ENCODE results near the gene ACOT6.

The ACOT6 gene

DNA sequence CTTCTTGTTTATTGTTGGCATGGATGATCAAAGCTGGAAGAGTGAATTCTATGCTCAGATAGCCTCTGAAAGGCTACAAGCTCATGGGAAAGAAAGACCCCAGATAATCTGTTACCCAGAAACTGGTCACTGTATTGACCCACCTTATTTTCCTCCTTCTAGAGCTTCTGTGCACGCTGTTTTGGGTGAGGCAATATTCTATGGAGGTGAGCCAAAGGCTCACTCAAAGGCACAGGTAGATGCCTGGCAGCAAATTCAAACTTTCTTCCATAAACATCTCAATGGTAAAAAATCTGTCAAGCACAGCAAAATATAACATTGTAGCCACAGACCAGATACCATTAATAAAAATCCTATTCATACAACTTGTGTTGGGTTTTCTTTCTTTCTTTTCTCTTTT lies 7.2 kb downstream of the ACOT6 start:
- no peak for ATAC-seq (ENCODE audit: low read depth)
- H3K36me3 ChIP-seq (ENCODE audit: low read depth), result no peaks in the 10 kb centered on the region
- no peak for DNase-seq (ENCODE audit: low spot score)
- no peak overlapping the region for H3K27ac ChIP-seq (ENCODE audit: poor library complexity, severe bottlenecking)
- TF ChIP-seq, protein P1, sequence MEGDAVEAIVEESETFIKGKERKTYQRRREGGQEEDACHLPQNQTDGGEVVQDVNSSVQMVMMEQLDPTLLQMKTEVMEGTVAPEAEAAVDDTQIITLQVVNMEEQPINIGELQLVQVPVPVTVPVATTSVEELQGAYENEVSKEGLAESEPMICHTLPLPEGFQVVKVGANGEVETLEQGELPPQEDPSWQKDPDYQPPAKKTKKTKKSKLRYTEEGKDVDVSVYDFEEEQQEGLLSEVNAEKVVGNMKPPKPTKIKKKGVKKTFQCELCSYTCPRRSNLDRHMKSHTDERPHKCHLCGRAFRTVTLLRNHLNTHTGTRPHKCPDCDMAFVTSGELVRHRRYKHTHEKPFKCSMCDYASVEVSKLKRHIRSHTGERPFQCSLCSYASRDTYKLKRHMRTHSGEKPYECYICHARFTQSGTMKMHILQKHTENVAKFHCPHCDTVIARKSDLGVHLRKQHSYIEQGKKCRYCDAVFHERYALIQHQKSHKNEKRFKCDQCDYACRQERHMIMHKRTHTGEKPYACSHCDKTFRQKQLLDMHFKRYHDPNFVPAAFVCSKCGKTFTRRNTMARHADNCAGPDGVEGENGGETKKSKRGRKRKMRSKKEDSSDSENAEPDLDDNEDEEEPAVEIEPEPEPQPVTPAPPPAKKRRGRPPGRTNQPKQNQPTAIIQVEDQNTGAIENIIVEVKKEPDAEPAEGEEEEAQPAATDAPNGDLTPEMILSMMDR (IDR thresholded peaks at IDR 0.05; ENCODE audit: poor library complexity, severe bottlenecking), result no peak
- H3K4me1 ChIP-seq (ENCODE audit: insufficient read depth, poor library complexity, severe bottlenecking), result no peaks in the 10 kb centered on the region
- H3K9me3 ChIP-seq (ENCODE audit: severe bottlenecking), result no peaks in the 10 kb centered on the region
- H3K27me3 ChIP-seq (ENCODE audit: insufficient read depth, poor library complexity, severe bottlenecking), result no peaks in the 10 kb centered on the region
- H3K4me3 ChIP-seq (ENCODE audit: severe bottlenecking), result no peak overlapping the region

DNA sequence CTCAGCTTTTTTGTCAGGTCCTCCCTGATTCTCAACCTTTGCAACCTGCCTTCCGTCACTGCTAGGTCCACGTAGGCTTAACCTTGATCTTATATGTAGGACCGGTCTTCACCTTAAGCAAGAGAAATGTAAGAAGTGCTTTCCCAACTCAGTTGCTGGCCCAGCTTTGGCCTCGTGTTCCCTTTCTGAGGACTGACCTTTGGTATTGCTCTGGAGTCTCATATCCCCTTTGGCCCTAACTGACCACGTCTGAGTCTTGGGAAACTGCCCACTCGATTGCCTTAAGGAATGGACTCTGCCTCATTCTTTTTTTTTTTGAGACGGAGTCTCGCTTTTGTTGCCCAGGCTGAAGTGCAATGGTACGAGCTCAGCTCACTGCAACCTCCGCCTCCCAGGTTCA lies 8.0 kb downstream of the ACOT6 start:
- Histone ChIP-seq H3K4me3 (ENCODE audit: severe bottlenecking) (no peak overlapping the region), H3K4me1 (ENCODE audit: insufficient read depth, poor library complexity, severe bottlenecking) (no peaks in the 10 kb centered on the region), H3K27ac (ENCODE audit: poor library complexity, severe bottlenecking) (no peak overlapping the region), H3K36me3 (ENCODE audit: low read depth) (no peaks in the 10 kb centered on the region), H3K27me3 (ENCODE audit: insufficient read depth, poor library complexity, severe bottlenecking) (no peaks in the 10 kb centered on the region), H3K9me3 (ENCODE audit: severe bottlenecking) (no peaks in the 10 kb centered on the region)
- TF ChIP-seq, protein P1 (IDR thresholded peaks at IDR 0.05; ENCODE audit: poor library complexity, severe bottlenecking), result no peak
- DNase-seq (ENCODE audit: low spot score) (no peak), ATAC-seq (ENCODE audit: low read depth) (no peak)

DNA sequence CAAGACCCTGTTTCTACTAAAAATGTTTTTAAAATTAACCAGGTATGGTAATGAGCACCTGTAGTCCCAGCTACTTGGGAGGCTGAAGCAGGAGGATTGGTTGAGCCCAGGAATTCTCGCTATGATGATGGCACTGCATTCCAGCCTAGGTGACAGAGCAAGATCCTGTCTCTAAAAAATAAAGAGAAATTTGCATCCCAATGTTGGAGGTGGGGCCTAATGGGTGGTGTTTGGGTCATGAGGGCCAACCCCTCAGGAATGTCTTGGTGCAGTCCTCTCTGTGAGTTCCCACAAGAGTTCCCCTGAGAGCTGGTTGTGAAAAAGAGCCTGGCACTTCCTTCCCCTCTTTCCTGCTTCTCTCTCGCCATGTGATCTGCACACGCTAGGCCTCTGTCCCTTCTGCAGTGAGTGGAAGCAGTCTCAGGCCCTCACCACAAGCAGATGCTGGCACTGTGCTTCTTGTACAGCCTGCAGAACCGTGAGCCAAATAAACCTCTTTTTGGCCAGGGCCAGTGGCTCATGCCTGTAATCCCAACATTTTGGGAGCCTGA lies 11.3 kb downstream of the ACOT6 start:
- no peaks in the 10 kb centered on the region for H3K4me1 ChIP-seq (ENCODE audit: insufficient read depth, poor library complexity, severe bottlenecking)
- no peak overlapping the region for H3K27ac ChIP-seq (ENCODE audit: poor library complexity, severe bottlenecking)
- no peaks in the 10 kb centered on the region for H3K36me3 ChIP-seq (ENCODE audit: low read depth)
- ATAC-seq (ENCODE audit: low read depth) (no peak), DNase-seq (ENCODE audit: low spot score) (no peak)
- no peaks in the 10 kb centered on the region for H3K27me3 ChIP-seq (ENCODE audit: insufficient read depth, poor library complexity, severe bottlenecking)
- TF ChIP-seq, protein P1 (IDR thresholded peaks at IDR 0.05; ENCODE audit: poor library complexity, severe bottlenecking), result no peak
- H3K9me3 ChIP-seq (ENCODE audit: severe bottlenecking), result no peaks in the 10 kb centered on the region
- no peak overlapping the region for H3K4me3 ChIP-seq (ENCODE audit: severe bottlenecking)

DNA sequence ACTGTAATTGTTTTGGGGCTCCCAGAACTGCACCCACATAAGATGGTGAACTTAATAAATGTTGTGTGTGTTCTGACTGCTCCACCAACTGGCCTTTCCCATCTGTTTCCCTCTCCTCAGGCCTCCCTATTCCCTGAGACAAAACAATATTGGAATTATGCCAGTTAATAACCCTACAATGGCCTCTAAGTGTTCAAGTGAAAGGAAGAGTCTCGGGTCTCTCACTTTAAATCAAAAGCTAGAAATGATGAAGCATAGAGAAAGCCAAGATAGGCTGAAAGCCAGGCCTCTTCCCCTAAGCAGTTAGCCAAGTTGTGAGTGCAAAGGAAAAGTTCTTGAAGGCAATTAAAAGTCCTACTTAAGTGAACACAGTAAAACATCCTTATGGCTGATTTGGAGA lies 13.4 kb downstream of the ACOT6 start:
- TF ChIP-seq, protein P1 (IDR thresholded peaks at IDR 0.05; ENCODE audit: poor library complexity, severe bottlenecking), result no peak
- Histone ChIP-seq H3K9me3 (ENCODE audit: severe bottlenecking) (no peaks in the 10 kb centered on the region), H3K4me3 (ENCODE audit: severe bottlenecking) (no peak overlapping the region), H3K36me3 (ENCODE audit: low read depth) (no peaks in the 10 kb centered on the region), H3K4me1 (ENCODE audit: insufficient read depth, poor library complexity, severe bottlenecking) (no peaks in the 10 kb centered on the region), H3K27ac (ENCODE audit: poor library complexity, severe bottlenecking) (no peak overlapping the region), H3K27me3 (ENCODE audit: insufficient read depth, poor library complexity, severe bottlenecking) (no peaks in the 10 kb centered on the region)
- DNase-seq (ENCODE audit: low spot score) (no peak), ATAC-seq (ENCODE audit: low read depth) (no peak)

DNA sequence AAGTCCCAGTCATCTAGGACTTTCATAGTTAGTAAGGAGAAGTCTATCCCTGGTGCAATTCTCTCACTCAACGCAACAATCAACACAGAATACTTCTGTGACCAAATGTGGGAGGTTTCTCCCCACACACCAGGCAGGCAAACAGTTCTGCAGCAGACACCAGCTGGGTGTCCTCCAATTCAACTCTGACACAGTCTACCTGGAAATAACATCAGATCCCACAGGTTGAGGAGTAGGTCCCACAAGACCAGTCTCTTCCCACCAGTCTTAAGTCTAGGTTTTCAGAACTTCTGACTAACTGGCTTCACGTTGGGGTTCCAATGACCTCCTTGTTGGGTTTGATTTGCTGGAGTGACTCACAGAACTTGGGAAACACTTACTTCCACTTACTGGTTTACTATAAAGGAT lies 14.8 kb downstream of the ACOT6 start:
- Histone ChIP-seq H3K27me3 (ENCODE audit: insufficient read depth, poor library complexity, severe bottlenecking) (no peaks in the 10 kb centered on the region), H3K36me3 (ENCODE audit: low read depth) (no peaks in the 10 kb centered on the region), H3K4me3 (ENCODE audit: severe bottlenecking) (no peak overlapping the region), H3K4me1 (ENCODE audit: insufficient read depth, poor library complexity, severe bottlenecking) (no peaks in the 10 kb centered on the region), H3K9me3 (ENCODE audit: severe bottlenecking) (no peaks in the 10 kb centered on the region), H3K27ac (ENCODE audit: poor library complexity, severe bottlenecking) (no peak overlapping the region)
- DNase-seq (ENCODE audit: low spot score) (no peak), ATAC-seq (ENCODE audit: low read depth) (no peak)
- TF ChIP-seq, protein P1 (IDR thresholded peaks at IDR 0.05; ENCODE audit: poor library complexity, severe bottlenecking), result no peak

All from RWPE2 (cell line).